ENCODE data around the gene ADAM22. TPM values are rescaled to one million over a fixed set of nuclear protein-coding genes. Genes with fewer than 3 reads are reported as not detected.

Gene ADAM22
- polyA plus RNA-seq, 1 of the 3 experiments (the other 2 are of a cell fraction) = 3.0 TPM

GRCh38 chr7:88206254-88206653, 272.2 kb downstream of the ADAM22 start:
- peaks cover 0 to 2% of the 10 kb centered on the region in 2 experiments; a peak in 2 of 4 replicates for H3K4me1 ChIP-seq (ENCODE audit: control insufficient read depth in 1 of 2, insufficient read depth in 2 of 2, low read depth in 1 of 2, low read length in 1 of 2)
- DNase-seq = no peak
- H3K79me2 ChIP-seq (ENCODE audit: insufficient read depth) = no peaks in the 10 kb centered on the region
- no peak overlapping the region for H3K4me2 ChIP-seq
- no peak overlapping the region for H3K9ac ChIP-seq
- no peak overlapping the region for H3K4me3 ChIP-seq (ENCODE audit: low read depth in 2 of 2, low read length in 1 of 2)
- WGBS (ENCODE audit: low lambda C conversion rate) = 87% methylated on average over 4 of the region's 4 CpGs
- TF ChIP-seq SMC3 (IDR thresholded peaks at IDR 0.05; ENCODE audit: low read depth, low read length) = no peak
- TF ChIP-seq EZH2phosphoT487 (IDR thresholded peaks at IDR 0.05; ENCODE audit: borderline replicate concordance, low read depth) = no peak
- TF ChIP-seq RFX5 (IDR thresholded peaks at IDR 0.05; ENCODE audit: low read length) = no peak
- no peak for TF ChIP-seq MEF2A (IDR thresholded peaks at IDR 0.05; ENCODE audit: borderline replicate concordance, low read depth)
- no peak for TF ChIP-seq FOXJ3 (CRISPR knock-in tag; IDR thresholded peaks at IDR 0.05)
- TF ChIP-seq GABPA (IDR thresholded peaks at IDR 0.05; ENCODE audit: low read depth) = no peak
- TF ChIP-seq USF2 (IDR thresholded peaks at IDR 0.05; ENCODE audit: borderline replicate concordance, low read depth, low read length) = no peak
- TF ChIP-seq MXI1 (IDR thresholded peaks at IDR 0.05; ENCODE audit: low read depth, low read length) = no peak
- TF ChIP-seq CHD2 (IDR thresholded peaks at IDR 0.05; ENCODE audit: low read length, partially characterized antibody) = no peak
- no peak for TF ChIP-seq TEAD4 (IDR thresholded peaks at IDR 0.05; ENCODE audit: borderline replicate concordance, insufficient read depth)
- no peak for TF ChIP-seq FOSL2 (IDR thresholded peaks at IDR 0.05; ENCODE audit: borderline replicate concordance, low read depth)
- TF ChIP-seq, protein P1, sequence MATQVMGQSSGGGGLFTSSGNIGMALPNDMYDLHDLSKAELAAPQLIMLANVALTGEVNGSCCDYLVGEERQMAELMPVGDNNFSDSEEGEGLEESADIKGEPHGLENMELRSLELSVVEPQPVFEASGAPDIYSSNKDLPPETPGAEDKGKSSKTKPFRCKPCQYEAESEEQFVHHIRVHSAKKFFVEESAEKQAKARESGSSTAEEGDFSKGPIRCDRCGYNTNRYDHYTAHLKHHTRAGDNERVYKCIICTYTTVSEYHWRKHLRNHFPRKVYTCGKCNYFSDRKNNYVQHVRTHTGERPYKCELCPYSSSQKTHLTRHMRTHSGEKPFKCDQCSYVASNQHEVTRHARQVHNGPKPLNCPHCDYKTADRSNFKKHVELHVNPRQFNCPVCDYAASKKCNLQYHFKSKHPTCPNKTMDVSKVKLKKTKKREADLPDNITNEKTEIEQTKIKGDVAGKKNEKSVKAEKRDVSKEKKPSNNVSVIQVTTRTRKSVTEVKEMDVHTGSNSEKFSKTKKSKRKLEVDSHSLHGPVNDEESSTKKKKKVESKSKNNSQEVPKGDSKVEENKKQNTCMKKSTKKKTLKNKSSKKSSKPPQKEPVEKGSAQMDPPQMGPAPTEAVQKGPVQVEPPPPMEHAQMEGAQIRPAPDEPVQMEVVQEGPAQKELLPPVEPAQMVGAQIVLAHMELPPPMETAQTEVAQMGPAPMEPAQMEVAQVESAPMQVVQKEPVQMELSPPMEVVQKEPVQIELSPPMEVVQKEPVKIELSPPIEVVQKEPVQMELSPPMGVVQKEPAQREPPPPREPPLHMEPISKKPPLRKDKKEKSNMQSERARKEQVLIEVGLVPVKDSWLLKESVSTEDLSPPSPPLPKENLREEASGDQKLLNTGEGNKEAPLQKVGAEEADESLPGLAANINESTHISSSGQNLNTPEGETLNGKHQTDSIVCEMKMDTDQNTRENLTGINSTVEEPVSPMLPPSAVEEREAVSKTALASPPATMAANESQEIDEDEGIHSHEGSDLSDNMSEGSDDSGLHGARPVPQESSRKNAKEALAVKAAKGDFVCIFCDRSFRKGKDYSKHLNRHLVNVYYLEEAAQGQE (IDR thresholded peaks at IDR 0.05; ENCODE audit: low read depth, low read length) = no peak
- TF ChIP-seq TAF1 (IDR thresholded peaks at IDR 0.05; ENCODE audit: borderline replicate concordance, low read depth, low read length) = no peak
- no peak for TF ChIP-seq NFIC (IDR thresholded peaks at IDR 0.05; ENCODE audit: borderline replicate concordance)
- TF ChIP-seq JUND (IDR thresholded peaks at IDR 0.05) = no peak
- TF ChIP-seq CTCF (IDR thresholded peaks at IDR 0.05) = no peak
- TF ChIP-seq, protein P2, sequence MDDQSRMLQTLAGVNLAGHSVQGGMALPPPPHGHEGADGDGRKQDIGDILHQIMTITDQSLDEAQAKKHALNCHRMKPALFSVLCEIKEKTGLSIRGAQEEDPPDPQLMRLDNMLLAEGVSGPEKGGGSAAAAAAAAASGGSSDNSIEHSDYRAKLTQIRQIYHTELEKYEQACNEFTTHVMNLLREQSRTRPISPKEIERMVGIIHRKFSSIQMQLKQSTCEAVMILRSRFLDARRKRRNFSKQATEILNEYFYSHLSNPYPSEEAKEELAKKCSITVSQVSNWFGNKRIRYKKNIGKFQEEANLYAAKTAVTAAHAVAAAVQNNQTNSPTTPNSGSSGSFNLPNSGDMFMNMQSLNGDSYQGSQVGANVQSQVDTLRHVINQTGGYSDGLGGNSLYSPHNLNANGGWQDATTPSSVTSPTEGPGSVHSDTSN (IDR thresholded peaks at IDR 0.05) = no peak
- TF ChIP-seq MAX (IDR thresholded peaks at IDR 0.05; ENCODE audit: low read depth) = no peak
- TF ChIP-seq, protein P3, sequence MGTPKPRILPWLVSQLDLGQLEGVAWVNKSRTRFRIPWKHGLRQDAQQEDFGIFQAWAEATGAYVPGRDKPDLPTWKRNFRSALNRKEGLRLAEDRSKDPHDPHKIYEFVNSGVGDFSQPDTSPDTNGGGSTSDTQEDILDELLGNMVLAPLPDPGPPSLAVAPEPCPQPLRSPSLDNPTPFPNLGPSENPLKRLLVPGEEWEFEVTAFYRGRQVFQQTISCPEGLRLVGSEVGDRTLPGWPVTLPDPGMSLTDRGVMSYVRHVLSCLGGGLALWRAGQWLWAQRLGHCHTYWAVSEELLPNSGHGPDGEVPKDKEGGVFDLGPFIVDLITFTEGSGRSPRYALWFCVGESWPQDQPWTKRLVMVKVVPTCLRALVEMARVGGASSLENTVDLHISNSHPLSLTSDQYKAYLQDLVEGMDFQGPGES (IDR thresholded peaks at IDR 0.05; ENCODE audit: low read depth, low read length) = no peak
- no peaks in the 10 kb centered on the region for H3K9me2 ChIP-seq
- H3K9me3 ChIP-seq = no peaks in the 10 kb centered on the region
- H4K20me1 ChIP-seq (ENCODE audit: insufficient read depth) = no peaks in the 10 kb centered on the region
- CTCF ChIA-PET = interaction anchor here (0.8 to 1.5 kb wide), 5 partner anchors 11 to 203 kb away, joined by 3 to 5 read pairs (median 3); no protein-coding TSS in a partner anchor
- H3K27ac ChIP-seq (ENCODE audit: low read depth in 2 of 2, low read length in 1 of 2) = no peak overlapping the region
- H2AFZ ChIP-seq (ENCODE audit: low read depth) = no peak overlapping the region
- POLR2A ChIA-PET = no interaction called here
- peaks cover 94 to 95% of the 10 kb centered on the region in 2 experiments for H3K36me3 ChIP-seq (replicated peaks in 1 of 2; ENCODE audit: control insufficient read depth in 1 of 2, insufficient read depth in 2 of 2, low read length in 1 of 2)
- no peaks in the 10 kb centered on the region for H3K27me3 ChIP-seq (ENCODE audit: insufficient read depth)
- H3F3A ChIP-seq (replicated peaks; ENCODE audit: insufficient read depth) = peaks cover 6% of the 10 kb centered on the region

All from SK-N-SH (cell line).